Astrocyte of the spinal cord (primary cell): ENCODE measurements around the gene SEZ6L.

Source experiments
- DNase-seq: peaks from one replicate; pipeline ENCODE4 v3.0.0; 2011; ENCODE audit warnings: low read depth, low spot score
- H3K4me3 ChIP-seq: 2 replicates; pipeline ENCODE4 v1.5.1; 2011; ENCODE audit warnings: low read depth, mild to moderate bottlenecking, low read length, moderate library complexity
- in situ Hi-C: cut with HindIII; loops from 2 replicates; pipeline ENCODE4 v1.10.0; 2017; ENCODE audit warnings: low sequenced_read_pairs
- TF ChIP-seq, protein P1 (sequence below): IDR thresholded peaks from 2 replicates; pipeline ENCODE4 v1.5.1; 2012; ENCODE audit warnings: low read depth, mild to moderate bottlenecking, low read length, inconsistent platforms

Gene SEZ6L

DNA sequence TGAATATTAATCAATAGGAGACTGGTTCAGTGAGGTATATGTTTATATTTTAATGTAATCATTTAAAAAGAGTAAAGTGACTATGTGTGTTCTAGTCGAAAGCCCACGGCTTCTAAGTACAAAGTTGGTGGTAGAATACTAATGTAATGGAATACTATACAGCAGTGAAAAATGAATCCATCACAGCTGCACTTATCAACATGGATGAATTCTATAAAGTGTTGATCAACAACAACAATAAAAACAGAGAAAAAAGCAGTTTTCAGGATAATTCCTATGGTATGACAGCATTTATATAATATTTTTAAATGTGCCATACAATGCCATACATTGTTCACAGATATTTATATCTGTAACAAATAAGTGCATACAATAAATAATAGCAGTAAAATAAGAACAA is 114.1 kb downstream of the SEZ6L start:
- in situ Hi-C loops: no loop called here
- DNase-seq: no peak
- no peak overlapping the region for H3K4me3 ChIP-seq
- TF ChIP-seq, protein P1, sequence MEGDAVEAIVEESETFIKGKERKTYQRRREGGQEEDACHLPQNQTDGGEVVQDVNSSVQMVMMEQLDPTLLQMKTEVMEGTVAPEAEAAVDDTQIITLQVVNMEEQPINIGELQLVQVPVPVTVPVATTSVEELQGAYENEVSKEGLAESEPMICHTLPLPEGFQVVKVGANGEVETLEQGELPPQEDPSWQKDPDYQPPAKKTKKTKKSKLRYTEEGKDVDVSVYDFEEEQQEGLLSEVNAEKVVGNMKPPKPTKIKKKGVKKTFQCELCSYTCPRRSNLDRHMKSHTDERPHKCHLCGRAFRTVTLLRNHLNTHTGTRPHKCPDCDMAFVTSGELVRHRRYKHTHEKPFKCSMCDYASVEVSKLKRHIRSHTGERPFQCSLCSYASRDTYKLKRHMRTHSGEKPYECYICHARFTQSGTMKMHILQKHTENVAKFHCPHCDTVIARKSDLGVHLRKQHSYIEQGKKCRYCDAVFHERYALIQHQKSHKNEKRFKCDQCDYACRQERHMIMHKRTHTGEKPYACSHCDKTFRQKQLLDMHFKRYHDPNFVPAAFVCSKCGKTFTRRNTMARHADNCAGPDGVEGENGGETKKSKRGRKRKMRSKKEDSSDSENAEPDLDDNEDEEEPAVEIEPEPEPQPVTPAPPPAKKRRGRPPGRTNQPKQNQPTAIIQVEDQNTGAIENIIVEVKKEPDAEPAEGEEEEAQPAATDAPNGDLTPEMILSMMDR: no peak

GRCh38 chr22:26285632-26286031 is 116.4 kb downstream of the SEZ6L start:
- in situ Hi-C loops: no loop called here
- no peak for DNase-seq
- TF ChIP-seq, protein P1: no peak
- H3K4me3 ChIP-seq: no peak overlapping the region

DNA sequence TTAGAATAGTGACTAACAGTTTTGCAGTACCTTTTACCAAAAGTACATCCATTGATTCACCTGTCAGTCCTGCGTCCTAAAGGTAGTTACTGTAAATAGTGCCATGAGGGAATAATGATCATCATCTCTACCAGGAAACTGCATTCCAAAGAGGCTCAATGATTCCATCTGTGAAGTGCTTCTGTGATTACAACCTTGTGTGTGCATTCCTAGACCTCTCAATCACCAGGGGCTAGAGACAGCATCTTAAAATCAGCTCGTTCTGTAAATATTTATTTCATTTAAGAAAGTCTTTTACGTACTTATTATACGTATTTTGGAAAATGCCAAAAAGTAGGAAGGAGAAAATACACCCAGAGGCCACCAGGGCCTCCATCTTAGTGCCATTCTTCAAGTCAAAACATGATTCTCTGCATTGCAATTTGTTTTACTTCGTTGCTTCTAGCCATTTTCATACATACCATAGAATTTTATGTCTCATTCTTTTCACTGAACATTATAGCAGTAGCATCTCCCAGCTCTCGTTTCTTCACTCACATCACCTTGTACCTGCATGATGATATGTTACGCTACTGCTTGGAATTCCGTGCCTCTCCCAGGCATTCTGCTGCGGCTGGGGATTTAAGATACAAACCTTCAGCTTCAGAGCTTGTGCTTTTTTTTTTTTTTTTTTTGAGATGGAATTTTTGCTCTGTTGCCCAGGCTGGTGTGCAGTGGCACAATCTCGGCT is 117.0 kb downstream of the SEZ6L start:
- no peak overlapping the region for H3K4me3 ChIP-seq
- TF ChIP-seq, protein P1: no peak
- in situ Hi-C loops: no loop called here
- DNase-seq: no peak

DNA sequence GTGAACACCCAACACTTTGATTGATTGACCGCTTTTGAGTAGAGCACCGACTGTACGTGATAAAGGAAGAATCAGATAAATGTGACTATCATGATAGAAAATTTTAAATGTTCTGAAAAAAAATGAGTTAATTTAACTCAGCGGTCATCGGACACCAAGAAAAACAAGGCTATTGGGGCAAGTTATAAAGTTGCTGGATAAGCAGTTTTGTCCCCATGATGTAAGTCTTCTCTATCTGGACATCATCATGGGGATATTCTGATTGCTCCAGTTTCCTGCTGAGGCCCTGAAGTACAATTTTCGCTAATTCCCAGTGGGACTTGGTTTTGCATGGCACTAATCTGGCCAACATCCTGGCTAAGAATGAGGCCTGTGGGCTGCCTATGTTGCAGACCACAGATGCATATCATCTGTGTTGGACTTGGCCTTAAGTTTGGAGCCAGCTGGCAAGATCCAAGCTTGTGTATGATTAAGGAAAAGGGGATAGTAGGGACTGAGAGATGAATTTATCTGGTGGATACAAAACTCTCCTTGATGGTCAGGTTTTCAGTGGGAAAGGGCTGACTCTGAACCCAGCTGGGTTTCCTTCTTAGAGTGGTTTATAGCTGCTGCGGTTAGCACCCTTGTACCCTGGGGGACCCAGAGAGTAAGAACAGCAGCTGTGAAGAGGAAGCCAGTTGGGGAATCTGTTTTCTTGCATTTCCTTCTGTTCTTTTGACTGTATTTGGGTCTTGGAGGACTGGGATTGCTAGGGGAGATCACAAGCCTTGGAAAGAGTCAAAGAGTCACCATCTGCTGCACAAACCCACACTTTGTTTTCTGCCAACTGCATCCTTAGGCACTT is 118.3 kb downstream of the SEZ6L start:
- no peak for DNase-seq
- H3K4me3 ChIP-seq: no peak overlapping the region
- TF ChIP-seq, protein P1: no peak
- in situ Hi-C loops: no loop called here

- in situ Hi-C loops: no loop called here
- TF ChIP-seq, protein P1: no peak
- no peak for DNase-seq
- no peak overlapping the region for H3K4me3 ChIP-seq
Measured at GRCh38 chr22:26289611-26290101, 120.4 kb downstream of the SEZ6L start.

GRCh38 chr22:26291940-26292666 is 122.8 kb downstream of the SEZ6L start:
- H3K4me3 ChIP-seq: no peak overlapping the region
- DNase-seq: no peak
- in situ Hi-C loops: no loop called here
- TF ChIP-seq, protein P1: no peak
